ENCODE measurements around the gene CEP295NL.

Gene CEP295NL

GRCh38 chr17:78917451-78918275 is 14.7 kb upstream of the CEP295NL start:
- Histone ChIP-seq H4K8ac (ENCODE audit: low read length) (no peak overlapping the region), H2BK120ac (ENCODE audit: low read depth, low read length) (no peak overlapping the region), H4K91ac (ENCODE audit: low read length) (no peak overlapping the region), H3K4me2 (ENCODE audit: low read length, poor library complexity, severe bottlenecking) (no peak overlapping the region), H3K4me1 (ENCODE audit: control insufficient read depth, insufficient read depth, low read depth, low read length) (peaks cover 50% of the 10 kb centered on the region), H3K27me3 (ENCODE audit: control insufficient read depth in 1 of 2, insufficient read depth in 1 of 2, low read length in 2 of 2) (no peaks in the 10 kb centered on the region), H2AK5ac (ENCODE audit: low read length, severe bottlenecking) (no peak overlapping the region), H3K36me3 (ENCODE audit: control insufficient read depth in 1 of 2, insufficient read depth in 2 of 2, low read depth in 1 of 2, low read length in 2 of 2) (peaks cover 7 to 34% of the 10 kb centered on the region in 2 experiments), H2BK5ac (ENCODE audit: low read depth, low read length, poor library complexity, severe bottlenecking) (no peak overlapping the region), H2BK12ac (ENCODE audit: low read length in 2 of 2) (no peak overlapping the region), H3K9ac (ENCODE audit: low read length) (peak overlapping the region; percentile 28), H3K27ac (ENCODE audit: low read length, poor library complexity, severe bottlenecking) (no peak overlapping the region), H3K14ac (ENCODE audit: low read length in 2 of 2) (no peak overlapping the region), H2BK15ac (ENCODE audit: low read depth, poor library complexity, severe bottlenecking) (no peak overlapping the region), H3K18ac (ENCODE audit: low read depth in 1 of 2, low read length in 2 of 2) (peak overlapping the region in 1 of 2 experiments; percentile 48), H2AFZ (ENCODE audit: low read depth, low read length) (no peak overlapping the region), H3K4ac (ENCODE audit: low read depth in 1 of 2, low read length in 2 of 2) (no peak overlapping the region), H3K9me3 (ENCODE audit: control insufficient read depth, low read length) (no peaks in the 10 kb centered on the region), H3K23ac (ENCODE audit: low read length in 2 of 2) (no peak overlapping the region), H3K79me1 (replicated peaks; ENCODE audit: low read length, poor library complexity, severe bottlenecking) (peaks cover 9% of the 10 kb centered on the region), H3K4me3 (ENCODE audit: insufficient read depth in 1 of 2, low read depth in 1 of 2, low read length in 2 of 2) (no peak overlapping the region)
- WGBS: 91% methylated on average over 19 of the region's 21 CpGs
- DNase-seq: no peak

DNA sequence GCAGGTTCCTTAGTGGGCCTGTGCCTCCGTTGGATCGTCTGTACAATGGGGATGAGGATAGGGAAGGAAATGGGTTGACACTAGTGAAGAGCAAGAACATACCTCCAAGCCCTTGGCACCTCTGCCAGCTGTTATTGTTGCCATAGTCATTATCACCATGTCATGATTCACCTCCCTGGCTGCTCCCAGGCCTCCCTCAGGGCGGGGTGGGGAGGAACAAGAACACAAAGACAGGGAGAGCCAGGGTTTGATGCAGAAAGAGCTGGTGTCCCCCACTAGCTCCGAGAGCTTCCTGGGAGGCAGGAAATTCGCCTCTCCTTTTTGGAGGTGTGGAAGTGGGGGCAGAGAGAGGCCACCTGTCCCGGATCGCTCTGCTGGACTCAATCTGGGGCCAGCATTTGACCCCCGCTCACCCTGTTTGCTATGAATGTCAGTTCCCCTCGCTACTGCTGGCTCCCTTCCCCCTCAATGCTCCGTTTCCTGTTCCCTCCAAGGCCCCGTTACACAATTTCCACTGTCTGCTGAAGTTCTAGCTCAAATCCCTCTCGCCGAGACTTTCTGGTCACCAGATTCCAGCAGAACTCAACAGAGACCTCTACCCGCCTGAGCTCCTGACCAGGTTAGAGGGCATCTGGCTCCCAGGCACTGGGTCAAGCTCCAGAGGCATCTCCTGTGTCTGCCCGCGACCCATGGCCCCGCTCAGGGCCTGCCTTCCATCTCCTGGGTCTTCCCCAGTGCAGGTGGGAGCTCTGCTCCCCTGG is 13.1 kb upstream of the CEP295NL start:
- DNase-seq: peak; percentile 54
- Histone ChIP-seq H3K9ac (ENCODE audit: low read length) (peak overlapping the region; percentile 79), H3K14ac (ENCODE audit: low read length in 2 of 2) (peak overlapping the region in 1 of 2 experiments; percentile 48), H2AFZ (ENCODE audit: low read depth, low read length) (no peak overlapping the region), H4K91ac (ENCODE audit: low read length) (peak overlapping the region; percentile 25), H3K27me3 (ENCODE audit: control insufficient read depth in 1 of 2, insufficient read depth in 1 of 2, low read length in 2 of 2) (no peaks in the 10 kb centered on the region), H2BK15ac (ENCODE audit: low read depth, poor library complexity, severe bottlenecking) (no peak overlapping the region), H4K8ac (ENCODE audit: low read length) (peak overlapping the region; percentile 74), H2AK5ac (ENCODE audit: low read length, severe bottlenecking) (peak overlapping the region; percentile 23), H3K4ac (ENCODE audit: low read depth in 1 of 2, low read length in 2 of 2) (peak overlapping the region; percentile 13 to 21), H2BK5ac (ENCODE audit: low read depth, low read length, poor library complexity, severe bottlenecking) (no peak overlapping the region), H3K79me1 (replicated peaks; ENCODE audit: low read length, poor library complexity, severe bottlenecking) (peaks cover 16% of the 10 kb centered on the region), H2BK120ac (ENCODE audit: low read depth, low read length) (peak overlapping the region; percentile 56), H3K9me3 (ENCODE audit: control insufficient read depth, low read length) (no peaks in the 10 kb centered on the region), H3K23ac (ENCODE audit: low read length in 2 of 2) (peak overlapping the region in 1 of 2 experiments; percentile 53), H3K18ac (ENCODE audit: low read depth in 1 of 2, low read length in 2 of 2) (peak overlapping the region; percentile 7 to 82), H3K4me3 (ENCODE audit: insufficient read depth in 1 of 2, low read depth in 1 of 2, low read length in 2 of 2) (peak overlapping the region in 1 of 2 experiments; percentile 57), H3K36me3 (ENCODE audit: control insufficient read depth in 1 of 2, insufficient read depth in 2 of 2, low read depth in 1 of 2, low read length in 2 of 2) (peaks cover 8 to 35% of the 10 kb centered on the region in 2 experiments), H3K4me1 (ENCODE audit: control insufficient read depth, insufficient read depth, low read depth, low read length) (peaks cover 41% of the 10 kb centered on the region), H3K4me2 (ENCODE audit: low read length, poor library complexity, severe bottlenecking) (peak overlapping the region; percentile 7), H2BK12ac (ENCODE audit: low read length in 2 of 2) (peak overlapping the region; percentile 7 to 64), H3K27ac (ENCODE audit: low read length, poor library complexity, severe bottlenecking) (peak overlapping the region; percentile 31)
- 70% methylated on average over 14 of the region's 17 CpGs for WGBS

- Histone ChIP-seq H3K27me3 (ENCODE audit: control insufficient read depth in 1 of 2, insufficient read depth in 1 of 2, low read length in 2 of 2) (no peaks in the 10 kb centered on the region), H3K79me1 (replicated peaks; ENCODE audit: low read length, poor library complexity, severe bottlenecking) (peaks cover 23% of the 10 kb centered on the region), H2BK15ac (ENCODE audit: low read depth, poor library complexity, severe bottlenecking) (no peak overlapping the region), H3K4me1 (ENCODE audit: control insufficient read depth, insufficient read depth, low read depth, low read length) (peaks cover 25% of the 10 kb centered on the region), H3K18ac (ENCODE audit: low read depth in 1 of 2, low read length in 2 of 2) (no peak overlapping the region), H2BK5ac (ENCODE audit: low read depth, low read length, poor library complexity, severe bottlenecking) (no peak overlapping the region), H3K4me2 (ENCODE audit: low read length, poor library complexity, severe bottlenecking) (no peak overlapping the region), H4K8ac (ENCODE audit: low read length) (no peak overlapping the region), H3K36me3 (ENCODE audit: control insufficient read depth in 1 of 2, insufficient read depth in 2 of 2, low read depth in 1 of 2, low read length in 2 of 2) (peaks cover 12 to 48% of the 10 kb centered on the region in 2 experiments), H3K4me3 (ENCODE audit: insufficient read depth in 1 of 2, low read depth in 1 of 2, low read length in 2 of 2) (no peak overlapping the region), H4K91ac (ENCODE audit: low read length) (no peak overlapping the region), H3K4ac (ENCODE audit: low read depth in 1 of 2, low read length in 2 of 2) (no peak overlapping the region), H3K9ac (ENCODE audit: low read length) (no peak overlapping the region), H2AK5ac (ENCODE audit: low read length, severe bottlenecking) (no peak overlapping the region), H3K14ac (ENCODE audit: low read length in 2 of 2) (no peak overlapping the region), H2AFZ (ENCODE audit: low read depth, low read length) (no peak overlapping the region), H2BK12ac (ENCODE audit: low read length in 2 of 2) (no peak overlapping the region), H3K27ac (ENCODE audit: low read length, poor library complexity, severe bottlenecking) (no peak overlapping the region), H2BK120ac (ENCODE audit: low read depth, low read length) (no peak overlapping the region), H3K9me3 (ENCODE audit: control insufficient read depth, low read length) (no peaks in the 10 kb centered on the region), H3K23ac (ENCODE audit: low read length in 2 of 2) (no peak overlapping the region)
- 95% methylated on average over 15 of the region's 15 CpGs for WGBS
- no peak for DNase-seq
These were observed 10.1 kb upstream of the CEP295NL start for GRCh38 chr17:78913115-78913514.

- Histone ChIP-seq H2AFZ (ENCODE audit: low read depth, low read length) (no peak overlapping the region), H3K4ac (ENCODE audit: low read depth in 1 of 2, low read length in 2 of 2) (no peak overlapping the region), H2BK120ac (ENCODE audit: low read depth, low read length) (no peak overlapping the region), H3K23ac (ENCODE audit: low read length in 2 of 2) (no peak overlapping the region), H3K36me3 (ENCODE audit: control insufficient read depth in 1 of 2, insufficient read depth in 2 of 2, low read depth in 1 of 2, low read length in 2 of 2) (peaks cover 17 to 48% of the 10 kb centered on the region in 2 experiments), H2BK12ac (ENCODE audit: low read length in 2 of 2) (no peak overlapping the region), H3K79me1 (replicated peaks; ENCODE audit: low read length, poor library complexity, severe bottlenecking) (peaks cover 24% of the 10 kb centered on the region), H3K4me2 (ENCODE audit: low read length, poor library complexity, severe bottlenecking) (no peak overlapping the region), H3K9me3 (ENCODE audit: control insufficient read depth, low read length) (no peaks in the 10 kb centered on the region), H3K18ac (ENCODE audit: low read depth in 1 of 2, low read length in 2 of 2) (no peak overlapping the region), H2BK5ac (ENCODE audit: low read depth, low read length, poor library complexity, severe bottlenecking) (no peak overlapping the region), H3K4me3 (ENCODE audit: insufficient read depth in 1 of 2, low read depth in 1 of 2, low read length in 2 of 2) (no peak overlapping the region), H3K4me1 (ENCODE audit: control insufficient read depth, insufficient read depth, low read depth, low read length) (peaks cover 25% of the 10 kb centered on the region), H3K27me3 (ENCODE audit: control insufficient read depth in 1 of 2, insufficient read depth in 1 of 2, low read length in 2 of 2) (no peaks in the 10 kb centered on the region), H4K8ac (ENCODE audit: low read length) (no peak overlapping the region), H3K14ac (ENCODE audit: low read length in 2 of 2) (no peak overlapping the region), H2BK15ac (ENCODE audit: low read depth, poor library complexity, severe bottlenecking) (no peak overlapping the region), H4K91ac (ENCODE audit: low read length) (no peak overlapping the region), H2AK5ac (ENCODE audit: low read length, severe bottlenecking) (no peak overlapping the region), H3K9ac (ENCODE audit: low read length) (no peak overlapping the region), H3K27ac (ENCODE audit: low read length, poor library complexity, severe bottlenecking) (no peak overlapping the region)
- no peak for DNase-seq
- 97% methylated on average over 8 of the region's 8 CpGs for WGBS
These were observed 9.1 kb upstream of the CEP295NL start for GRCh38 chr17:78912082-78912481.
